Loucy (cell line): ENCODE measurements around the gene RHOH.

Experiments
- H2AFZ ChIP-seq: fragments of 200-600 bp; sonication (generic); 2 replicates; pipeline ENCODE4 v1.6.0; 2016; ENCODE audit warnings: antibody characterized with exemption, mild to moderate bottlenecking, low read length, moderate library complexity
- H3F3A ChIP-seq: fragments of 200-600 bp; 2 replicates; pipeline ENCODE4 v1.6.0; 2016; ENCODE audit warnings: antibody characterized with exemption, low read depth, mild to moderate bottlenecking
- H3K27me3 ChIP-seq: fragments of 200-600 bp; sonication (generic); 2 replicates; pipeline ENCODE4 v1.6.1; 2014; ENCODE audit warnings: low read length, mild to moderate bottlenecking; ENCODE audit not compliant: insufficient read depth, poor library complexity, severe bottlenecking
- H3K36me3 ChIP-seq: fragments of 200-600 bp; sonication (generic); 2 replicates; pipeline ENCODE4 v1.6.1; 2016; ENCODE audit warnings: low read length; ENCODE audit not compliant: insufficient read depth
- H3K4me1 ChIP-seq: fragments of 200-600 bp; sonication (generic); 2 replicates; pipeline ENCODE4 v1.5.1; 2014; ENCODE audit warnings: low read length, mild to moderate bottlenecking; ENCODE audit not compliant: insufficient read depth, poor library complexity, severe bottlenecking
- H3K4me2 ChIP-seq: fragments of 200-600 bp; sonication (generic); 2 replicates; pipeline ENCODE4 v1.6.0; 2014; ENCODE audit warnings: antibody characterized with exemption, low read length, low read depth, mild to moderate bottlenecking; ENCODE audit not compliant: poor library complexity, severe bottlenecking
- H3K4me3 ChIP-seq: fragments of 200-600 bp; sonication (generic); 2 replicates; pipeline ENCODE4 v1.5.1; 2014; ENCODE audit warnings: low read length, mild to moderate bottlenecking, mixed read lengths; ENCODE audit not compliant: poor library complexity, severe bottlenecking
- H3K79me2 ChIP-seq: fragments of 200-600 bp; sonication (generic); 2 replicates; pipeline ENCODE4 v1.6.1; 2014; ENCODE audit warnings: low read length; ENCODE audit not compliant: insufficient read depth
- H3K9ac ChIP-seq: fragments of 200-600 bp; sonication (generic); 2 replicates; pipeline ENCODE4 v1.6.0; 2014; ENCODE audit warnings: mild to moderate bottlenecking, low read depth, low read length, moderate library complexity; ENCODE audit not compliant: poor library complexity, severe bottlenecking
- H3K9me2 ChIP-seq: fragments of 200-600 bp; sonication (generic); replicated peaks from 2 replicates; pipeline ENCODE4 v1.6.1; 2016; ENCODE audit warnings: low read depth, low read length, mixed read lengths
- H3K9me3 ChIP-seq: fragments of 200-600 bp; sonication (generic); 2 replicates; pipeline ENCODE4 v1.6.1; 2014; ENCODE audit warnings: mild to moderate bottlenecking, antibody characterized with exemption, low read length, low read depth; ENCODE audit not compliant: insufficient read depth
- H4K20me1 ChIP-seq: fragments of 200-600 bp; sonication (generic); 2 replicates; pipeline ENCODE4 v1.6.0; 2014; ENCODE audit warnings: antibody characterized with exemption, low read length, mild to moderate bottlenecking; ENCODE audit not compliant: insufficient read depth, poor library complexity, severe bottlenecking
- EZH2phosphoT487 ChIP-seq: fragments of 200-600 bp; IDR thresholded peaks from 2 replicates; pipeline ENCODE4 v1.6.1; 2018; ENCODE audit warnings: antibody characterized with exemption, mild to moderate bottlenecking, moderate library complexity, borderline replicate concordance
- TF ChIP-seq, protein P1 (sequence below): fragments of 200-600 bp; sonication (generic); conservative IDR thresholded peaks from 2 replicates; pipeline ENCODE4 v1.5.1; 2014; ENCODE audit warnings: mild to moderate bottlenecking, antibody characterized with exemption, low read length

Gene RHOH

DNA sequence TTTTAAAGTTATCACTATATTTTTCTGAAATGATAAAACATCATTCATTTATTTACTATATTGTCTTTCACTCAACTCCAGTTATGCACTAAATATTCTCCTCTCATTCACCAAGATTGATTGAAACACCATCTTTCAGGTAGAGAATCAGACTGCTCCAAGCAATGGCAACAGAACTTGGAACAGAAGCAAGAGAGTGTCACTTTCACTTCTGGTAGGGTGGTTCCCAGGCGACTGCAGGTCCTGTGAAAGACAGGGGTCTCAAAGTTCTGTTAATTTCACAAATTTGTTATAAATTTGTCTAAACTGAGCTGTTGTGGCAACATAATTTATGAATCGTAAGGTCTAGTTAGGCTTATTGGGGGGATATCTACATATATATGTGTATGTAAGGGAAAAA is 47.8 kb downstream of the RHOH start:
- Histone ChIP-seq H3K9ac (no peak overlapping the region), H3K9me3 (no peaks in the 10 kb centered on the region), H3K4me3 (no peak overlapping the region), H3K36me3 (peaks cover 74% of the 10 kb centered on the region), H3K9me2 (no peaks in the 10 kb centered on the region), H3F3A (peaks cover 26% of the 10 kb centered on the region), H3K79me2 (peaks cover 56% of the 10 kb centered on the region), H2AFZ (no peak overlapping the region), H3K4me2 (no peak overlapping the region), H3K4me1 (no peaks in the 10 kb centered on the region), H3K27me3 (no peaks in the 10 kb centered on the region), H4K20me1 (peaks cover 82% of the 10 kb centered on the region)
- TF ChIP-seq EZH2phosphoT487 = no peak
- TF ChIP-seq, protein P1, sequence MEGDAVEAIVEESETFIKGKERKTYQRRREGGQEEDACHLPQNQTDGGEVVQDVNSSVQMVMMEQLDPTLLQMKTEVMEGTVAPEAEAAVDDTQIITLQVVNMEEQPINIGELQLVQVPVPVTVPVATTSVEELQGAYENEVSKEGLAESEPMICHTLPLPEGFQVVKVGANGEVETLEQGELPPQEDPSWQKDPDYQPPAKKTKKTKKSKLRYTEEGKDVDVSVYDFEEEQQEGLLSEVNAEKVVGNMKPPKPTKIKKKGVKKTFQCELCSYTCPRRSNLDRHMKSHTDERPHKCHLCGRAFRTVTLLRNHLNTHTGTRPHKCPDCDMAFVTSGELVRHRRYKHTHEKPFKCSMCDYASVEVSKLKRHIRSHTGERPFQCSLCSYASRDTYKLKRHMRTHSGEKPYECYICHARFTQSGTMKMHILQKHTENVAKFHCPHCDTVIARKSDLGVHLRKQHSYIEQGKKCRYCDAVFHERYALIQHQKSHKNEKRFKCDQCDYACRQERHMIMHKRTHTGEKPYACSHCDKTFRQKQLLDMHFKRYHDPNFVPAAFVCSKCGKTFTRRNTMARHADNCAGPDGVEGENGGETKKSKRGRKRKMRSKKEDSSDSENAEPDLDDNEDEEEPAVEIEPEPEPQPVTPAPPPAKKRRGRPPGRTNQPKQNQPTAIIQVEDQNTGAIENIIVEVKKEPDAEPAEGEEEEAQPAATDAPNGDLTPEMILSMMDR = no peak

DNA sequence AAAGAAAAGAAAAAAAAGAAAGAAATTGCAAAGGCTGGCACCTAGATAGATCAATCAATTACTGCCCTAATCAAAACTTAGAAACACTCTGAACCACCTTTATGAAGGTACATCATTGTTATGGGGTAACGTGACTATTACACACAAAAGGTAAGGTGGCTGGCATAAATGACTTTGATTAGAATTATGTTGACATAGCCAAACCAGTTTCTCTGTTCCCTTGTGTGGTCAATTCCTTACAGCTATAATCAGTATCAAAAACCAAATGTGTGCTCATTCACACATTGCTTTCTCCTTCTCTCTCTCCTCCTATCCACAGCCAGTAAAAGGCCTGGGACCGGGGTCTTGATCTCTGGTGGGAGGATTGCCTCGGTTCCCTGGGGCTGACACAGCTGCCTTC is 48.7 kb downstream of the RHOH start:
- Histone ChIP-seq H3K36me3 (peaks cover 67% of the 10 kb centered on the region), H3F3A (peaks cover 26% of the 10 kb centered on the region), H3K79me2 (peaks cover 47% of the 10 kb centered on the region)

DNA sequence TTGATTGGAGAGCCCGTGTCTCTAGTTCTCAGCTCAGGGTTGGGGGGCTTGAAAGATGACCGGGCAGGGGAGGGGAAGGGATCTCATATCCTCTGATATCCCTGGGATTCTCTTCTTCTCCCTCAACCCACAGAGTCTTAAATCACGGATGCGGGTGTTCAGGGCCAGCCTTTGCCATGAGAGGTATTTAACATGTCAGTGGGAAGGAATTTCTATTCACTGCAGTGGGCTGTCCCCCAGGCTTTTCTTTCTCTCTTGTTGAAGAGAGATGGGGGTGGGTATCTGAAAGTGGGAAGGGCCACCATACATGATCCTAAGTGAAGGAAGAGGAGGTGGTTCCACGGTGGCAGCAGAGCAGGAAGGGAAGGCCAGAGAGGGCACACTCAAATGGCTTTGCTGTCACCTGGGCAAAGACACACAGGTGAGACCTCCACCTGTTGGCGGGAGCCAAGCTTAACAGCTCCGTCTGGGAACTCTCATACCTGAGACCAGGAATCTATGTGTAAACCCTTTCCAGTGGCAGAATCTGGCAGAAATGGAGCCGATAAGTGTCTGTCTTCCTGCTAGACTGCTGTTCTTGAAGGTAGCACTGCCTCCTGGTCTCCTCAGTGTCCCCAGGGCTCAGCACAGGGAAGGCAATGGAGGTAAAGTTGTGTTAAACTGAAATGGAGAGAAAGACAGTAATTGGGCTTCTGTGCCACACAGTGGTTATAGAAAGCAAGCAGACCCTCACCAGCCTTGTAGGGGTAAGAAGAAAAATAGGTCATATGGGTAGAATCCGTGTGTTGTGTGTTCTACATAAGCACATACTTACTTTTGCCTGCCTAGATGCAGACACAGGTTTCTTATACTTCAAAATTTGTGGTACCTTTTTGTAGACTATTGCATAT is 49.4 kb downstream of the RHOH start:
- no peaks in the 10 kb centered on the region for H3K9me2 ChIP-seq
- H3K79me2 ChIP-seq = peaks cover 40% of the 10 kb centered on the region
- H3K36me3 ChIP-seq = peaks cover 62% of the 10 kb centered on the region
- H3K9ac ChIP-seq = no peak overlapping the region
- H3K4me1 ChIP-seq = no peaks in the 10 kb centered on the region
- no peak overlapping the region for H2AFZ ChIP-seq
- H3K4me2 ChIP-seq = no peak overlapping the region
- peaks cover 26% of the 10 kb centered on the region for H3F3A ChIP-seq
- no peaks in the 10 kb centered on the region for H3K9me3 ChIP-seq
- H3K4me3 ChIP-seq = no peak overlapping the region
- no peak for TF ChIP-seq EZH2phosphoT487
- TF ChIP-seq, protein P1 = no peak
- H4K20me1 ChIP-seq = peaks cover 65% of the 10 kb centered on the region
- no peaks in the 10 kb centered on the region for H3K27me3 ChIP-seq

More for the DNA sequence above, 48.7 kb downstream of the RHOH start:
- Histone ChIP-seq H3K9ac (no peak overlapping the region), H3K27me3 (no peaks in the 10 kb centered on the region), H4K20me1 (peaks cover 72% of the 10 kb centered on the region), H3K4me1 (no peaks in the 10 kb centered on the region), H3K9me2 (no peaks in the 10 kb centered on the region), H3K9me3 (no peaks in the 10 kb centered on the region), H3K4me3 (no peak overlapping the region), H2AFZ (no peak overlapping the region), H3K4me2 (no peak overlapping the region)
- TF ChIP-seq EZH2phosphoT487 = no peak
- TF ChIP-seq, protein P1 = no peak
